H1 (cell line): ENCODE measurements around the gene GJD4. TPM values are rescaled to one million over a fixed set of nuclear protein-coding genes. Genes with fewer than 3 reads are reported as not detected.

Experiments
- CTCF ChIA-PET: fragments of 300-600 bp; sonication (Branson Sonifier 250); formaldehyde crosslinking; loops from one replicate; lab custom pipeline; 2021; ENCODE audit not compliant: partially characterized antibody; lab: Charles Lee
- POLR2A ChIA-PET: fragments of 300-600 bp; sonication (Branson Sonifier 250); formaldehyde crosslinking; loops from one replicate; lab custom pipeline; 2021; ENCODE audit warnings: inconsistent platforms; ENCODE audit not compliant: partially characterized antibody; lab: Charles Lee
- DNase-seq, 2 experiments: peaks; one replicate each; pipeline versions ENCODE4 v3.0.0 to v3.0.0-alpha.2; 2010 to 2022; ENCODE audit warnings: low spot score in 2 of 2, low read depth in 1 of 2, mixed read lengths in 1 of 2
- FAIRE-seq: peaks from 2 replicates; lab custom pipeline; 2011; peaks lifted over from hg19 to GRCh38; lab: Jason Lieb, UNC
- H2AFZ ChIP-seq: 2 replicates; pipeline ENCODE4 v1.8.1; 2012; ENCODE audit warnings: low read length, inconsistent platforms
- H2AK5ac ChIP-seq: 2 replicates; pipeline ENCODE4 v1.6.1; 2013; ENCODE audit warnings: low read depth, low read length
- H2BK120ac ChIP-seq: replicated peaks from 2 replicates; pipeline ENCODE3; 2013; ENCODE audit warnings: low read depth, low read length, inconsistent platforms
- H2BK12ac ChIP-seq: 2 replicates; pipeline ENCODE4 v1.6.1; 2013; ENCODE audit warnings: low read depth, low read length
- H2BK15ac ChIP-seq: 2 replicates; pipeline ENCODE4 v1.6.1; 2013; ENCODE audit warnings: low read length
- H2BK20ac ChIP-seq: 2 replicates; pipeline ENCODE4 v1.6.1; 2013; ENCODE audit warnings: low read length
- H2BK5ac ChIP-seq: 2 replicates; pipeline ENCODE4 v1.6.1; 2013; ENCODE audit warnings: low read depth, low read length
- H3K14ac ChIP-seq: 2 replicates; pipeline ENCODE4 v1.6.1; 2013; ENCODE audit warnings: inconsistent platforms; ENCODE audit not compliant: insufficient read length
- H3K18ac ChIP-seq: 2 replicates; pipeline ENCODE4 v1.6.1; 2013; ENCODE audit warnings: low read length; ENCODE audit errors: extremely low read depth
- H3K23ac ChIP-seq: 2 replicates; pipeline ENCODE4 v1.6.1; 2013; ENCODE audit warnings: inconsistent platforms; ENCODE audit not compliant: insufficient read length
- H3K23me2 ChIP-seq: 2 replicates; pipeline ENCODE4 v1.6.1; 2013; ENCODE audit warnings: low read depth, low read length
- H3K27ac ChIP-seq: 2 replicates; pipeline ENCODE4 v1.6.1; 2011; ENCODE audit warnings: low read depth, low read length, inconsistent platforms
- H3K27me3 ChIP-seq, 4 experiments: replicated peaks in 1 of 4; 1 replicate in 1 of 4; 2 replicates in 3 of 4; pipeline versions ENCODE4 v1.6.1 to v1.8.1; 2011 to 2013; ENCODE audit warnings: low read length in 3 of 4, mild to moderate bottlenecking in 3 of 4, inconsistent platforms in 2 of 4, mixed read lengths in 2 of 4, moderate library complexity in 1 of 4; ENCODE audit not compliant: control insufficient read depth in 3 of 4, insufficient read depth in 3 of 4; ENCODE audit errors: extremely low read depth in 1 of 4
- H3K36me3 ChIP-seq, 4 experiments: 2 replicates each; pipeline versions ENCODE4 v1.6.1 to v1.8.1; 2011 to 2013; ENCODE audit warnings: mild to moderate bottlenecking in 4 of 4, low read length in 3 of 4, moderate library complexity in 2 of 4, control low read depth in 1 of 4, inconsistent platforms in 1 of 4; ENCODE audit not compliant: insufficient read depth in 4 of 4, control insufficient read depth in 2 of 4
- H3K4ac ChIP-seq: replicated peaks from 2 replicates; pipeline ENCODE3; 2013; ENCODE audit warnings: low read length, low read depth, mixed read lengths, inconsistent platforms; ENCODE audit not compliant: insufficient read length
- H3K4me1 ChIP-seq, 4 experiments: replicated peaks in 1 of 4; 1 replicate in 1 of 4; 2 replicates in 3 of 4; pipeline versions ENCODE4 v1.6.1 to v1.8.1; 2011 to 2013; ENCODE audit warnings: low read length in 3 of 4, inconsistent platforms in 2 of 4, mixed read lengths in 1 of 4; ENCODE audit not compliant: insufficient read depth in 4 of 4, control insufficient read depth in 3 of 4
- H3K4me2 ChIP-seq, 2 experiments: 2 replicates each; pipeline versions ENCODE4 v1.6.1 to v1.8.1; 2011 to 2013; ENCODE audit warnings: low read depth in 2 of 2, low read length in 2 of 2, control low read depth in 1 of 2, inconsistent platforms in 1 of 2, mild to moderate bottlenecking in 1 of 2; ENCODE audit not compliant: insufficient read depth in 1 of 2
- H3K4me3 ChIP-seq, 4 experiments: fragments of 200-600, 300-600 bp in 1 of 4; sonication (generic), shearing (Covaris generic), sonication (Bioruptor Twin) in 1 of 4; 2 replicates each; pipeline versions ENCODE4 v1.5.1 to v1.8.1; 2011 to 2016; ENCODE audit warnings: low read length in 4 of 4, low read depth in 3 of 4, control low read depth in 2 of 4, inconsistent platforms in 2 of 4, mild to moderate bottlenecking in 2 of 4, mixed read lengths in 1 of 4, moderate library complexity in 1 of 4; ENCODE audit not compliant: insufficient read depth in 2 of 4; ENCODE audit errors: extremely low read depth in 1 of 4
- H3K56ac ChIP-seq: replicated peaks from 2 replicates; pipeline ENCODE3; 2013; ENCODE audit warnings: low read depth, mild to moderate bottlenecking, mixed read lengths, low read length, inconsistent platforms; ENCODE audit not compliant: insufficient read length
- H3K79me1 ChIP-seq: 2 replicates; pipeline ENCODE4 v1.6.1; 2013; ENCODE audit warnings: low read depth, low read length, control low read depth
- H3K79me2 ChIP-seq, 2 experiments: 2 replicates each; pipeline versions ENCODE4 v1.6.1 to v1.8.1; 2012 to 2013; ENCODE audit warnings: low read length in 2 of 2, mild to moderate bottlenecking in 2 of 2, inconsistent platforms in 1 of 2; ENCODE audit not compliant: insufficient read depth in 2 of 2, control insufficient read depth in 1 of 2
- H3K9ac ChIP-seq, 4 experiments: replicated peaks in 1 of 4; 1 replicate in 1 of 4; 2 replicates in 3 of 4; pipeline versions ENCODE4 v1.6.1 to v1.8.1; 2011 to 2013; ENCODE audit warnings: low read depth in 3 of 4, low read length in 3 of 4, control low read depth in 2 of 4, mild to moderate bottlenecking in 2 of 4, moderate library complexity in 2 of 4, inconsistent platforms in 1 of 4; ENCODE audit errors: extremely low read depth in 1 of 4
- H3K9me3 ChIP-seq, 2 experiments: 2 replicates each; pipeline versions ENCODE4 v1.6.1 to v1.8.1; 2012 to 2013; ENCODE audit warnings: mild to moderate bottlenecking in 2 of 2, moderate library complexity in 2 of 2, control low read depth in 1 of 2, inconsistent platforms in 1 of 2, low read depth in 1 of 2, low read length in 1 of 2, mixed read lengths in 1 of 2; ENCODE audit not compliant: insufficient read depth in 2 of 2
- H4K20me1 ChIP-seq, 2 experiments: replicated peaks in 1 of 2; 2 replicates each; pipeline versions ENCODE3 to v1.8.1; 2011 to 2013; ENCODE audit warnings: inconsistent platforms in 2 of 2, low read length in 2 of 2, mild to moderate bottlenecking in 1 of 2; ENCODE audit not compliant: insufficient read depth in 2 of 2, control insufficient read depth in 1 of 2
- H4K5ac ChIP-seq: 2 replicates; pipeline ENCODE4 v1.6.1; 2013; ENCODE audit warnings: low read length, low read depth, mixed read lengths, inconsistent platforms; ENCODE audit not compliant: insufficient read length
- H4K8ac ChIP-seq: 2 replicates; pipeline ENCODE4 v1.8.0; 2013; ENCODE audit warnings: mild to moderate bottlenecking, moderate library complexity, low read length, inconsistent platforms; ENCODE audit not compliant: insufficient read depth; ENCODE audit errors: extremely low read depth
- H4K91ac ChIP-seq: replicated peaks from 2 replicates; pipeline ENCODE3; 2013; ENCODE audit warnings: low read length, mixed read lengths, inconsistent platforms; ENCODE audit not compliant: insufficient read length
- CHD2 ChIP-seq: IDR thresholded peaks from 2 replicates; pipeline ENCODE4 v1.6.1; 2012; ENCODE audit warnings: low read length, improper control_type of control experiment
- CREB1 ChIP-seq: IDR thresholded peaks from 2 replicates; pipeline ENCODE4 v1.6.1; 2012; ENCODE audit warnings: inconsistent platforms
- MAX ChIP-seq: IDR thresholded peaks from 2 replicates; pipeline ENCODE4 v1.6.1; 2012; ENCODE audit warnings: inconsistent platforms
- NRF1 ChIP-seq: IDR thresholded peaks from 2 replicates; pipeline ENCODE4 v1.6.1; 2011; ENCODE audit warnings: mild to moderate bottlenecking, low read depth, low read length, improper control_type of control experiment
- SUZ12 ChIP-seq: fragments of 200-600 bp; sonication (generic); IDR thresholded peaks from 2 replicates; pipeline ENCODE4 v1.6.1; 2012; ENCODE audit warnings: mild to moderate bottlenecking, inconsistent platforms, low read length, moderate library complexity, mixed read lengths
- ZNF274 ChIP-seq: IDR thresholded peaks from 2 replicates; pipeline ENCODE4 v1.7.0; 2012; ENCODE audit warnings: low read length, borderline replicate concordance; ENCODE audit errors: extremely low read depth
- WGBS, 2 experiments: shearing (Covaris generic) in 1 of 2; methylation state at CpG; one replicate each; pipeline versions ENCODE4 v1.1.6 to v1.1.7; 2013 to 2015; ENCODE audit warnings: low lambda C conversion rate in 2 of 2, mixed read lengths in 2 of 2, inconsistent platforms in 1 of 2, low coverage in 1 of 2, missing lambda C conversion rate in 1 of 2; ENCODE audit not compliant: insufficient replicate concordance in 2 of 2, insufficient coverage in 1 of 2, insufficient read length in 1 of 2; ENCODE audit errors: extremely low coverage in 1 of 2, missing lambda C conversion rate in 1 of 2; 5-methylcytosine and 5-hydroxymethylcytosine counted together
- polyA plus RNA-seq, 7 experiments: library from polyadenylated mRNA; depleted of rRNA in 3 of 7; stranded (reverse) in 5 of 7; unstranded in 2 of 7; fragments of >200 nt in 5 of 7; fragments of 200-250 nt in 2 of 7; gene quantifications; 1 replicate in 5 of 7; 2 replicates in 1 of 7; 4 replicates in 1 of 7; pipeline versions ENCODE4 v1.2.1 to v1.2.3, GENCODE V29; 2011 to 2013; ENCODE audit warnings: missing spikeins in 2 of 7, mixed read lengths in 2 of 7
- total RNA-seq: library from RNA; stranded (reverse); fragmentation: NEBNext Ultra II Directional; extraction: Animal tissue kit (Norgen Biotek cat#: 25700); gene quantifications from 2 replicates; pipeline ENCODE4 v1.2.1, GENCODE V29; 2021

GJD4 gene
- total and polyA plus RNA-seq, 2 of the 8 experiments (the other 6 are each of a cell fraction or from before 2014, with no cell fraction given): not detected

GRCh38 chr10:35584946-35585345 is 20.2 kb upstream of the GJD4 start:
- TF ChIP-seq SUZ12 (no peak), MAX (no peak), NRF1 (no peak), ZNF274 (no peak), CREB1 (no peak), CHD2 (no peak)
- H3K4me3 ChIP-seq: no peak overlapping the region
- WGBS, 2 experiments: 97% methylated on average over 7 of the region's 9 CpGs; no CpG with 5 or more reads in 1 of the 2 experiments
- ChIA-PET CTCF (interaction anchor here (0.8 to 1.7 kb wide), 3 partner anchors 8 to 15 kb away, joined by 3 to 9 read pairs (median 5); no protein-coding TSS in a partner anchor), POLR2A (no interaction called here)
- H3K4ac ChIP-seq: no peak overlapping the region
- no peak overlapping the region for H3K27ac ChIP-seq
- H3K79me2 ChIP-seq: no peaks in the 10 kb centered on the region
- H2BK15ac ChIP-seq: no peak overlapping the region
- H3K56ac ChIP-seq: no peak overlapping the region
- no peaks in the 10 kb centered on the region for H3K9me3 ChIP-seq
- no peak overlapping the region for H2BK20ac ChIP-seq
- no peak for DNase-seq
- H2BK12ac ChIP-seq: no peak overlapping the region
- no peak overlapping the region for H3K9ac ChIP-seq
- H3K4me1 ChIP-seq: no peaks in the 10 kb centered on the region
- H4K20me1 ChIP-seq: no peaks in the 10 kb centered on the region
- H2BK5ac ChIP-seq: no peak overlapping the region
- H3K79me1 ChIP-seq: no peaks in the 10 kb centered on the region
- no peak overlapping the region for H2BK120ac ChIP-seq
- H3K4me2 ChIP-seq: no peak overlapping the region
- no peak overlapping the region for H2AFZ ChIP-seq
- H2AK5ac ChIP-seq: no peak overlapping the region
- FAIRE-seq: no peak
- H3K18ac ChIP-seq: no peak overlapping the region
- H3K27me3 ChIP-seq: no peaks in the 10 kb centered on the region; a peak in 1 of 7 replicates
- no peak overlapping the region for H3K14ac ChIP-seq
- no peaks in the 10 kb centered on the region for H3K36me3 ChIP-seq
- H3K23me2 ChIP-seq: no peaks in the 10 kb centered on the region
- H4K91ac ChIP-seq: no peak overlapping the region
- H3K23ac ChIP-seq: no peak overlapping the region
- no peak overlapping the region for H4K8ac ChIP-seq
- no peak overlapping the region for H4K5ac ChIP-seq
